CD8-positive, alpha-beta memory T cell (primary cell): ENCODE results near the gene NT5C3B. TPM values are rescaled to one million over a fixed set of nuclear protein-coding genes. Genes with fewer than 3 reads are reported as not detected.
"Not testable (repeated sequence)": the region's sequence is repeated elsewhere in the genome, so short reads cannot be mapped to it uniquely, and the experiment has no call there.

ENCODE experiments used
- CTCF ChIA-PET: fragments of 350-600 bp; sonication (Branson Sonifier 250); formaldehyde crosslinking; loops from one replicate; lab custom pipeline; 2021; ENCODE audit warnings: antibody characterized with exemption; lab: Charles Lee
- POLR2A ChIA-PET: fragments of 350-600 bp; sonication (Branson Sonifier 250); formaldehyde crosslinking; loops from one replicate; lab custom pipeline; 2021; ENCODE audit warnings: antibody characterized with exemption; lab: Charles Lee
- DNase-seq, 5 donors: peaks; one replicate each; pipeline versions ENCODE4 v3.0.0 to v3.0.0-alpha.2; 2020 to 2022; ENCODE audit warnings: mixed read lengths in 1 of 5
- H3K27ac ChIP-seq: one replicate; pipeline ENCODE4 v1.7.0; 2013; ENCODE audit warnings: low read depth, mild to moderate bottlenecking, low read length, moderate library complexity
- H3K27me3 ChIP-seq: 2 replicates; pipeline ENCODE4 v1.7.0; 2013; ENCODE audit warnings: low read length, mild to moderate bottlenecking; ENCODE audit not compliant: insufficient read depth, poor library complexity, severe bottlenecking
- H3K36me3 ChIP-seq: 2 replicates; pipeline ENCODE4 v1.7.0; 2013; ENCODE audit warnings: mild to moderate bottlenecking, low read length, moderate library complexity; ENCODE audit not compliant: insufficient read depth
- H3K4me1 ChIP-seq: 2 replicates; pipeline ENCODE4 v1.7.0; 2013; ENCODE audit warnings: mild to moderate bottlenecking, low read length, moderate library complexity; ENCODE audit not compliant: insufficient read depth
- H3K4me3 ChIP-seq: 2 replicates; pipeline ENCODE4 v1.7.0; 2013; ENCODE audit warnings: mild to moderate bottlenecking, low read length
- H3K9me3 ChIP-seq: 2 replicates; pipeline ENCODE4 v1.7.0; 2013; ENCODE audit warnings: mild to moderate bottlenecking, low read length
- H3K27ac Mint-ChIP-seq, 8 donors: one replicate each; pipeline ENCODE4 v1.8.0; 2020 to 2021; ENCODE audit warnings: mixed read lengths in 8 of 8, mild to moderate bottlenecking in 6 of 8, inconsistent platforms in 3 of 8, moderate library complexity in 3 of 8
- H3K27me3 Mint-ChIP-seq, 2 donors: one replicate each; pipeline ENCODE4 v1.8.0; 2020 to 2021; ENCODE audit warnings: mixed read lengths in 2 of 2, mild to moderate bottlenecking in 1 of 2, moderate library complexity in 1 of 2
- H3K36me3 Mint-ChIP-seq, 3 donors: one replicate each; pipeline ENCODE4 v1.8.0; 2020 to 2021; ENCODE audit warnings: mixed read lengths in 3 of 3, inconsistent platforms in 1 of 3, mild to moderate bottlenecking in 1 of 3
- H3K4me1 Mint-ChIP-seq, 3 donors: one replicate each; pipeline ENCODE4 v1.8.0; 2020 to 2021; ENCODE audit warnings: mixed read lengths in 3 of 3, inconsistent platforms in 1 of 3, mild to moderate bottlenecking in 1 of 3
- H3K4me3 Mint-ChIP-seq, 7 donors: one replicate each; pipeline ENCODE4 v1.8.0; 2020 to 2021; ENCODE audit warnings: mixed read lengths in 7 of 7, mild to moderate bottlenecking in 6 of 7, moderate library complexity in 4 of 7, inconsistent platforms in 2 of 7
- H3K9me3 Mint-ChIP-seq, 5 donors: one replicate each; pipeline ENCODE4 v1.8.0; 2020 to 2022; ENCODE audit warnings: mixed read lengths in 5 of 5, mild to moderate bottlenecking in 3 of 5, moderate library complexity in 2 of 5, inconsistent platforms in 1 of 5
- polyA plus RNA-seq: library from polyadenylated mRNA; unstranded; fragments of 300-500 nt; fragmentation: Illumina TruSeq; gene quantifications from one replicate; pipeline ENCODE4 v1.2.3, GENCODE V29; 2021
- total RNA-seq, 2 experiments: library from RNA; stranded (reverse); gene quantifications; one replicate each; pipeline ENCODE4 v1.2.3, GENCODE V29; 2021

NT5C3B gene
- 10 to 100 TPM; 48.5 to 50.2 TPM for total RNA-seq
- polyA plus RNA-seq, result 45.0 TPM

- peak within 1 kb of the TSS; percentile 85 to 92 (median 88) for H3K4me3 Mint-ChIP-seq
- Histone ChIP-seq H3K27ac (peak within 1 kb of the TSS; percentile 43), H3K9me3 (no peaks in the 10 kb centered on the region), H3K4me1 (peaks cover 17% of the 10 kb centered on the region), H3K27me3 (no peaks in the 10 kb centered on the region), H3K4me3 (peak within 1 kb of the TSS; percentile 56), H3K36me3 (no peaks in the 10 kb centered on the region)
- CTCF ChIA-PET, result no interaction called here
- peak; percentile 31 to 74 (median 54) for DNase-seq
- H3K36me3 Mint-ChIP-seq, result peaks cover 0 to 21% (median 5%) of the 10 kb centered on the region in 3 donors
- no peaks in the 10 kb centered on the region for H3K9me3 Mint-ChIP-seq
- peaks cover 0 to 3% of the 10 kb centered on the region in 2 donors for H3K27me3 Mint-ChIP-seq
- H3K4me1 Mint-ChIP-seq, result peaks cover 11 to 23% (median 13%) of the 10 kb centered on the region in 3 donors
- H3K27ac Mint-ChIP-seq, result peak within 1 kb of the TSS in 7 of 8 donors; percentile 21 to 91 (median 78)
- POLR2A ChIA-PET, result interaction anchor here (0.6 to 1.1 kb wide), 2 partner anchors 9 to 37 kb away, joined by 3 read pairs; no protein-coding TSS in a partner anchor
These were observed at the start of gene NT5C3B for GRCh38 chr17:41835800-41836549. NT5C3B (minus strand) TSS chr17:41836232; CDS start chr17:41836193, 39 bp downstream.

- no peak overlapping the region for H3K27ac ChIP-seq
- H3K27me3 Mint-ChIP-seq, result no peaks in the 10 kb centered on the region
- peak overlapping the region in 1 of 8 donors; percentile 8 for H3K27ac Mint-ChIP-seq
- peaks cover 0 to 5% (median 0%) of the 10 kb centered on the region in 3 donors for H3K4me1 Mint-ChIP-seq
- H3K36me3 Mint-ChIP-seq, result peaks cover 20 to 84% (median 23%) of the 10 kb centered on the region in 3 donors
- no peaks in the 10 kb centered on the region for H3K9me3 ChIP-seq
- H3K27me3 ChIP-seq, result no peaks in the 10 kb centered on the region
- H3K4me1 ChIP-seq, result no peaks in the 10 kb centered on the region
- H3K4me3 ChIP-seq, result no peak overlapping the region
- no peaks in the 10 kb centered on the region for H3K9me3 Mint-ChIP-seq
- DNase-seq, result no peak
- peaks cover 37% of the 10 kb centered on the region for H3K36me3 ChIP-seq
- ChIA-PET POLR2A (no interaction called here), CTCF (interaction anchor here (0.6 kb wide), 1 partner anchor 74 kb away, joined by 3 read pairs; the partner anchor contains the start of gene P3H4)
- no peak overlapping the region for H3K4me3 Mint-ChIP-seq
These were observed 49.7 kb upstream of the NT5C3B start for GRCh38 chr17:41885733-41886132.

- no peaks in the 10 kb centered on the region for H3K9me3 Mint-ChIP-seq
- no peak for DNase-seq
- H3K27me3 Mint-ChIP-seq, result peaks cover 0 to 2% of the 10 kb centered on the region in 2 donors
- no peak overlapping the region for H3K4me3 Mint-ChIP-seq
- H3K4me1 ChIP-seq, result no peaks in the 10 kb centered on the region
- H3K27ac Mint-ChIP-seq, result no peak overlapping the region
- H3K36me3 Mint-ChIP-seq, result peaks cover 20 to 85% (median 26%) of the 10 kb centered on the region in 3 donors
- peaks cover 50% of the 10 kb centered on the region for H3K36me3 ChIP-seq
- no peaks in the 10 kb centered on the region for H3K27me3 ChIP-seq
- peaks cover 0 to 5% (median 0%) of the 10 kb centered on the region in 3 donors for H3K4me1 Mint-ChIP-seq
- no peak overlapping the region for H3K27ac ChIP-seq
- POLR2A ChIA-PET, result no interaction called here
- no peak overlapping the region for H3K4me3 ChIP-seq
- no peaks in the 10 kb centered on the region for H3K9me3 ChIP-seq
- CTCF ChIA-PET, result no interaction called here
These were observed 46.7 kb upstream of the NT5C3B start for GRCh38 chr17:41882756-41883155.

- H3K27ac Mint-ChIP-seq, result peak overlapping the region in 1 of 8 donors; percentile 78
- Histone ChIP-seq H3K27ac (no peak overlapping the region), H3K4me3 (no peak overlapping the region), H3K9me3 (no peaks in the 10 kb centered on the region), H3K4me1 (no peaks in the 10 kb centered on the region), H3K36me3 (peaks cover 33% of the 10 kb centered on the region), H3K27me3 (no peaks in the 10 kb centered on the region)
- no peak for DNase-seq
- no peak overlapping the region for H3K4me3 Mint-ChIP-seq
- peaks cover 8 to 78% (median 23%) of the 10 kb centered on the region in 3 donors for H3K36me3 Mint-ChIP-seq
- peaks cover 0 to 5% (median 0%) of the 10 kb centered on the region in 3 donors for H3K4me1 Mint-ChIP-seq
- no peaks in the 10 kb centered on the region for H3K9me3 Mint-ChIP-seq
- CTCF ChIA-PET, result interaction anchor here (1.1 kb wide), 1 partner anchor 69 kb away, joined by 3 read pairs; the partner anchor contains the start of gene P3H4
- peaks cover 0 to 2% of the 10 kb centered on the region in 2 donors for H3K27me3 Mint-ChIP-seq
- POLR2A ChIA-PET, result no interaction called here
These were observed 44.1 kb upstream of the NT5C3B start for GRCh38 chr17:41880130-41880529.

- H3K27me3 Mint-ChIP-seq, H3K4me1 ChIP-seq, H3K9me3 Mint-ChIP-seq, H3K4me1 Mint-ChIP-seq, H3K4me3 Mint-ChIP-seq, H3K27ac ChIP-seq, H3K9me3 ChIP-seq, H3K27me3 ChIP-seq, H3K4me3 ChIP-seq, POLR2A ChIA-PET, CTCF ChIA-PET, H3K27ac Mint-ChIP-seq: not testable (repeated sequence)
- H3K36me3 ChIP-seq, result peaks cover 38% of the 10 kb centered on the region
- peak in 1 of 5 donors; percentile 15 for DNase-seq
- H3K36me3 Mint-ChIP-seq, result peaks cover 0 to 80% (median 15%) of the 10 kb centered on the region in 3 donors
These were observed 38.2 kb upstream of the NT5C3B start for GRCh38 chr17:41874293-41874670.

GRCh38 chr17:41873559-41874292, 37.7 kb upstream of the NT5C3B start:
- no peak overlapping the region for H3K4me3 Mint-ChIP-seq
- POLR2A ChIA-PET, result no interaction called here

GRCh38 chr17:41871789-41872188, 35.8 kb upstream of the NT5C3B start:
- Mint-ChIP-seq H3K36me3 (peaks cover 0 to 80% (median 7%) of the 10 kb centered on the region in 3 donors), H3K27ac (peak overlapping the region in 1 of 8 donors; percentile 17)
- no peak for DNase-seq

More at GRCh38 chr17:41873559-41874292, 37.7 kb upstream of the NT5C3B start:
- Histone ChIP-seq H3K4me3 (no peak overlapping the region), H3K27ac (no peak overlapping the region), H3K9me3 (no peaks in the 10 kb centered on the region), H3K27me3 (no peaks in the 10 kb centered on the region), H3K36me3 (peaks cover 35% of the 10 kb centered on the region), H3K4me1 (no peaks in the 10 kb centered on the region)
- DNase-seq, result no peak
- CTCF ChIA-PET, result no interaction called here
- H3K9me3 Mint-ChIP-seq, result no peaks in the 10 kb centered on the region
- H3K27ac Mint-ChIP-seq, result no peak overlapping the region
- H3K4me1 Mint-ChIP-seq, result peaks cover 0 to under 1% (median 0%) of the 10 kb centered on the region in 3 donors
- H3K27me3 Mint-ChIP-seq, result peaks cover 0 to 2% of the 10 kb centered on the region in 2 donors
- H3K36me3 Mint-ChIP-seq, result peaks cover 0 to 83% (median 15%) of the 10 kb centered on the region in 3 donors

More at GRCh38 chr17:41871789-41872188, 35.8 kb upstream of the NT5C3B start:
- Histone ChIP-seq H3K9me3 (no peaks in the 10 kb centered on the region), H3K36me3 (peaks cover 27% of the 10 kb centered on the region), H3K27ac (no peak overlapping the region), H3K4me1 (no peaks in the 10 kb centered on the region), H3K27me3 (no peaks in the 10 kb centered on the region), H3K4me3 (no peak overlapping the region)
- Mint-ChIP-seq H3K9me3 (no peaks in the 10 kb centered on the region), H3K4me3 (peak overlapping the region in 1 of 7 donors; percentile 24), H3K4me1 (peaks cover 1 to 7% (median 6%) of the 10 kb centered on the region in 3 donors), H3K27me3 (no peaks in the 10 kb centered on the region)
- POLR2A ChIA-PET, result no interaction called here
- CTCF ChIA-PET, result interaction anchor here (0.7 kb wide), 1 partner anchor 94 kb away, joined by 3 read pairs; no protein-coding TSS in a partner anchor
